ENCODE measurements around the gene PCBD1.
A peak's percentile ranks its signal among the peaks of the same experiment; 100 is the strongest.
"Not testable (repeated sequence)": the region's sequence is repeated elsewhere in the genome, so short reads cannot be mapped to it uniquely, and the experiment has no call there.

Gene PCBD1

DNA sequence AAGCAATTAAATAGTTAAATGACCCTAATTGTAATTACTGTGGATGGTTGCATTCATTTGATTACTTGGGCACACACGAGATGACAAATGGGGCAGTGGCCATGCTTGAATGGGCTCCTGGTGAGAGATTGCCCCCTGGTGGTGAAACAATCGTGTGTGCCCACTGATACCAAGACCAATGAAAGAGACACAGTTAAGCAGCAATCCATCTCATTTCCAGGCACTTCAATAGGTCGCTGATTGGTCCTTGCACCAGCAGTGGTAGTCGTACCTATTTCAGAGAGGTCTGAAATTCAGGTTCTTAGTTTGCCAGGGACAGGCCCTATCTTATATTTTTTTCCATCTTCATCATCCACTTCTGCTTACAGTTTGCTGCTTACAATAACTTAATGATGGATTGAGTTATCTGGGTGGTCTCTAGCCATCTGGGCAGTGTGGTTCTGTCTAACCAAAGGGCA, 8.3 kb downstream of the PCBD1 start:
- TF ChIP-seq, protein P1, sequence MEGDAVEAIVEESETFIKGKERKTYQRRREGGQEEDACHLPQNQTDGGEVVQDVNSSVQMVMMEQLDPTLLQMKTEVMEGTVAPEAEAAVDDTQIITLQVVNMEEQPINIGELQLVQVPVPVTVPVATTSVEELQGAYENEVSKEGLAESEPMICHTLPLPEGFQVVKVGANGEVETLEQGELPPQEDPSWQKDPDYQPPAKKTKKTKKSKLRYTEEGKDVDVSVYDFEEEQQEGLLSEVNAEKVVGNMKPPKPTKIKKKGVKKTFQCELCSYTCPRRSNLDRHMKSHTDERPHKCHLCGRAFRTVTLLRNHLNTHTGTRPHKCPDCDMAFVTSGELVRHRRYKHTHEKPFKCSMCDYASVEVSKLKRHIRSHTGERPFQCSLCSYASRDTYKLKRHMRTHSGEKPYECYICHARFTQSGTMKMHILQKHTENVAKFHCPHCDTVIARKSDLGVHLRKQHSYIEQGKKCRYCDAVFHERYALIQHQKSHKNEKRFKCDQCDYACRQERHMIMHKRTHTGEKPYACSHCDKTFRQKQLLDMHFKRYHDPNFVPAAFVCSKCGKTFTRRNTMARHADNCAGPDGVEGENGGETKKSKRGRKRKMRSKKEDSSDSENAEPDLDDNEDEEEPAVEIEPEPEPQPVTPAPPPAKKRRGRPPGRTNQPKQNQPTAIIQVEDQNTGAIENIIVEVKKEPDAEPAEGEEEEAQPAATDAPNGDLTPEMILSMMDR (IDR thresholded peaks at IDR 0.05) = peak; percentile 93
- TF ChIP-seq ZFX (IDR thresholded peaks at IDR 0.05; ENCODE audit: borderline replicate concordance) = no peak
- no peak overlapping the region for H3K27ac ChIP-seq

DNA sequence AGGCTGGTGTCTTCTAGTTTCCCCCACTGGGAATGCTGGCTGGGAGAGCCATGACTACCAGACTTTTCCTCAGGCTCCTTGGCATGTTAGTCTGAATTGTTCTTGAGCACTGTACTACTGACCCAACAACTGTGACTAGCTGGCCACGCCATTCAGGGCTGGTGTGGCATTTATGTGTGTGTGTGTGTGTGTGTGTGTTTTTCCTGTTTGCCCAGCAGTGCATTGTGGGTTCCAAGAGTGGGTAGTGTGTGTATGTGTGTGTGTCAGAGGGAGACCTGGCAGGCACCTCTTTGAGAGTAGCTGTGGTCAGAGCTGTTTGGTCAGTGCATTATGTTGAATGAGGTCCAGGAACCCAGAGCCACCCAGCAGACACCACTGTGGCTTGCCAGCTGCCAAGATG, 9.2 kb downstream of the PCBD1 start:
- TF ChIP-seq ZFX (IDR thresholded peaks at IDR 0.05; ENCODE audit: borderline replicate concordance) = no peak
- TF ChIP-seq, protein P1 (IDR thresholded peaks at IDR 0.05) = no peak
- no peak overlapping the region for H3K27ac ChIP-seq

DNA sequence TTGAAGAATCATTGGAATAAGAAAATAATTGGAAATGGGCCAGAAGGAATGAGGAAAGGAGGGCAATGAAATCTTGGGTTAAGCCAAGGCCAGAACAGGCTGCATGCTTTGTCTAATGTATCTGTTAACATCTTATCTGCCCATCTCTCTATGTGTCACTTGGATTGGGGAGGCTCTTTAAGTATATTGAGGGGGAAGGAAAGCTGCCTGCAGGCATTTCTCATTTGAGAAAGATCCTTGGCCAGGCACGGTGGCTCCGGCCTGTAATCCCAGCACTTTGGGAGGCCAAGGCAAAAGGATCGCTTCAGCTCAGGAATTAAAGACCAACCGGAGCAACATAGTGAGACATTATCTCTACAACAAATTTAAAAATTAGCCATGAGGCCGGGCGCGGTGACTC, 14.3 kb downstream of the PCBD1 start:
- TF ChIP-seq, protein P1 (IDR thresholded peaks at IDR 0.05) = no peak
- no peak for TF ChIP-seq ZFX (IDR thresholded peaks at IDR 0.05; ENCODE audit: borderline replicate concordance)
- no peak overlapping the region for H3K27ac ChIP-seq

DNA sequence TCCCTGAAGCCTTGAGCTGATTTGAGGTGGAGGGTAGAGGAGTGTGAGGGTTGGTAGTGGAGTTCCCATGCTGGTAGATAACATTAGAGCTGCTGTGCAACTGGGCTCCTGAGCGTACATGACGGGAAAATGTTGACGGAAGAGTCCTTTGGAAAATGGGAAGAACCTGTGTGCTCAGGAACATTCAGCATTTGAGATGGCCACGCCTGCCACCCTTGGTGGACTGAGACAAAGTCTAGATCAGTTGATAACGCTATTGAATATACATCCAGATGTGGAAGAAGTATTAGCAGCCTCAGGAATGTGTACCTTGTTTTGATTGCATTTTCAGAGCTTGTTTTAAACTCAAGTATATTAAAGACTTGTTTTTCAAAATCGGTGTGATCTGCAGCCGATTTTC, 16.1 kb downstream of the PCBD1 start:
- no peak overlapping the region for H3K27ac ChIP-seq
- no peak for TF ChIP-seq ZFX (IDR thresholded peaks at IDR 0.05; ENCODE audit: borderline replicate concordance)
- TF ChIP-seq, protein P1 (IDR thresholded peaks at IDR 0.05) = no peak

DNA sequence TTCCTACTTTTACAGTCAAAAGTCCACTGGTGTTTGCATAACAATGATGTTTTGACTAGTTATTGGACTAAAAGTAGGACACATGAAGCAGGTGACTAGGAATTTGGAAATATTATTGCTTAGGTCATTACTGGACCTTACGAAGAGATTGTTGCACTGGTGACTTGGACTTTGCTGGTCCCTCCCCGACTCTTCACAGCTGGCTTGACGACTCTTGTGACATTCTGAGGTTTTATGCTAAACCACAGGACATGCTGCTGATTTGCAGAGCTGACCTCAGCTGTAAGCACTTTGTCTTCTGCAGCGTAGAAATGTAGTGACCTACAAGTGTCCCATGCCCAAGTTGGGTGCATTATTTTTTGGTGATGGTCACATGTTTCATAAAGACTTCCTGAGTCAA, 21.9 kb downstream of the PCBD1 start:
- H3K27ac ChIP-seq = 0 out of 2 replicates have a peak overlapping the region, but pooled peaks have one; percentile 32
- TF ChIP-seq, protein P1 (IDR thresholded peaks at IDR 0.05) = no peak
- no peak for TF ChIP-seq ZFX (IDR thresholded peaks at IDR 0.05; ENCODE audit: borderline replicate concordance)

DNA sequence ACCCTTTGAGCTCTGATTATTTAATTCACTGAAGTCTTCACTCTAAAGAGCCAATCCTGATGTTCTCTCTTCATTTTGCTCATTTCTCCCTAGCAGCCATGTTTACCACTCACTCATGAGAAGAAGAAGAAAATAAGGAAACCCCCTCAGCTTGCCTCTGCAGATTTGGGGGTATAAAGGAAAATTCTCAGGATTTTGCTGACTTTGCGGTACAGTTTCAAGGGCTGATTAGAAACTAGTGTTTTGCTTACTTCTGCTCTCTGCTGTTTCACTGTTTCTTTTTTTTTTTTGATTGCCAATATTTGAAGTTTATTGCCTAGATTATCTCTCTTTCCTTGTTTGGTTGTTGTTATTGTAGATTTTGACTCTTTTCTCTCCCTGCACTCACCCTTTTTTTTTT, 23.4 kb downstream of the PCBD1 start:
- TF ChIP-seq, protein P1 (IDR thresholded peaks at IDR 0.05) = no peak
- TF ChIP-seq ZFX (IDR thresholded peaks at IDR 0.05; ENCODE audit: borderline replicate concordance) = no peak
- no peak overlapping the region for H3K27ac ChIP-seq

DNA sequence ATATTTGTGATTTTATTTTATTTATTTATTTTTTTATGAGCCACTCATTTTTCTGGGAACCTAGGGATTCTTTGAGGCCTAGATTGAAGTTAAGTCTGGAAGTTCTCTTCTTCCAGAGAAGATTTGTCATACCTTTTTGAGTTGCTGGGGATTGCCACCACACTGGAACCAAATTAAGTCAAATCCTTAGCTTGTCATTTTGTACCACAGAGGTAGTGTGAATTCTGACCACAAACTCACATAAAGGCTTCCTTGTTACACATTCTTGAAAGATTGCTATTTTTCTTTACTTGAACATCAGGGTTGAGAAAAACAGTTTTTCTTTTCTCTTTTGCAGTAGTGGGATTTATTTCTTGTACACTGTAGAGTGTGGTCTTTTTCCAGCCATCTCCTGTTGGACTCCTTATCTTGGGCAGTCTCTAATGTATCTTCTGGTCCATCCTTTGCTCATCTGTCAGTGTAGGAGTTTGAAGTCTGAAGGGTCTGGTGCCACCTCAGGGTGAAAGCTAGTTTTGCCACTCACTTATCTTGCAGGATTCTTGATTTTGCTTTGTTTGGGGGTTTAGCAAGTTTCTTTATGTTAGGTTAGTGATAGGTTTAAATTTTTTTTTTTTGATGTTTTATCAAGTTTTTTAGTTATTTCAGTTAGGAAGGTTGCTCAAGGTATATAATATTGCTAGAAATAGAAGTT, 24.8 kb downstream of the PCBD1 start:
- TF ChIP-seq, protein P1 (IDR thresholded peaks at IDR 0.05) = no peak
- no peak for TF ChIP-seq ZFX (IDR thresholded peaks at IDR 0.05; ENCODE audit: borderline replicate concordance)
- H3K27ac ChIP-seq = no peak overlapping the region

DNA sequence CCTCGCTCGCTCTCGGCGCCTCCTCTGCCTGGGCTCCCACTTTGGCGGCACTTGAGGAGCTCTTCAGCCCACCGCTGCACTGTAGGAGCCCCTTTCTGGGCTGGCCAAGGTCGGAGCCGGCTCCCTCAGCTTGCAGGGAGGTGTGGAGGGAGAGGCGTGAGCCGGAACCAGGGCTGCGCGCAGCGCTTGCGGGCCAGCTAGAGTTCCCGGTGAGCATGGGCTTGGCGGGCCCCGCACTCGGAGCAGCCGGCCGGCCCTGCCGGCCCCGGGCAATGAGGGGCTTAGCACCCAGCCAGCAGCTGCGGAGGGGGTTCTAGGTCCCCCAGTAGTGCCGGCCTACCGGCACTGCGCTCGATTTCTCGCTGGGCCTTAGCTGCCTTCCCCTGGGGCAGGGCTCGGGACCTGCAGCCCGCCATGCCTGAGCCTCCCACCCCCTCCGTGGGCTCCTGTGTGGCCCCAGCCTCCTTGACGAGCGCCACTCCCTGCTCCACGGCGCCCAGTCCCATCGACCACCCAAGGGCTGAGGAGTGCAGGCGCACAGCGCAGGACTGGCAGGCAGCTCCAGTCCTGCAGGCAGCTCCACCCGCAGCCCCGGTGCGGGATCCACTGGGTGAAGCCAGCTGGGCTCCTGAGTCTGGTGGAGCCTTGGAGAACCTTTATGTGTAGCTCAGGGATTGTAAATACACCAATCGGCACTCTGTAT, 26.7 kb downstream of the PCBD1 start:
- not testable (repeated sequence) for H3K27ac ChIP-seq

Measured in 22Rv1 (cell line).